Muscle layer of colon (tissue), 2 donors: Measurements from ENCODE around the gene HSBP1.

ENCODE experiments used
- H3K27ac ChIP-seq: one replicate; pipeline ENCODE4 v1.7.0; 2013; ENCODE audit warnings: low read depth, mild to moderate bottlenecking, low read length, moderate library complexity
- H3K27me3 ChIP-seq, 2 donors: one replicate each; pipeline ENCODE4 v1.7.0; 2013; ENCODE audit warnings: low read length in 2 of 2, mild to moderate bottlenecking in 2 of 2; ENCODE audit not compliant: insufficient read depth in 2 of 2, control insufficient read depth in 1 of 2
- H3K36me3 ChIP-seq: one replicate; pipeline ENCODE4 v1.7.0; 2013; ENCODE audit warnings: mild to moderate bottlenecking, low read length; ENCODE audit not compliant: insufficient read depth
- H3K4me1 ChIP-seq: one replicate; pipeline ENCODE4 v1.7.0; 2013; ENCODE audit warnings: mild to moderate bottlenecking, low read length; ENCODE audit not compliant: insufficient read depth
- H3K4me3 ChIP-seq, 2 donors: one replicate each; pipeline ENCODE4 v1.7.0; 2013; ENCODE audit warnings: low read length in 2 of 2, low read depth in 1 of 2, mild to moderate bottlenecking in 1 of 2, moderate library complexity in 1 of 2
- H3K9ac ChIP-seq: one replicate; pipeline ENCODE4 v1.7.0; 2013; ENCODE audit warnings: low read length
- H3K9me3 ChIP-seq: one replicate; pipeline ENCODE4 v1.7.0; 2013; ENCODE audit warnings: mild to moderate bottlenecking, low read length
- donor health status: abdominal sarcoma.
- donor health status: Adenocarcinoma of cecum.

The HSBP1 gene

DNA sequence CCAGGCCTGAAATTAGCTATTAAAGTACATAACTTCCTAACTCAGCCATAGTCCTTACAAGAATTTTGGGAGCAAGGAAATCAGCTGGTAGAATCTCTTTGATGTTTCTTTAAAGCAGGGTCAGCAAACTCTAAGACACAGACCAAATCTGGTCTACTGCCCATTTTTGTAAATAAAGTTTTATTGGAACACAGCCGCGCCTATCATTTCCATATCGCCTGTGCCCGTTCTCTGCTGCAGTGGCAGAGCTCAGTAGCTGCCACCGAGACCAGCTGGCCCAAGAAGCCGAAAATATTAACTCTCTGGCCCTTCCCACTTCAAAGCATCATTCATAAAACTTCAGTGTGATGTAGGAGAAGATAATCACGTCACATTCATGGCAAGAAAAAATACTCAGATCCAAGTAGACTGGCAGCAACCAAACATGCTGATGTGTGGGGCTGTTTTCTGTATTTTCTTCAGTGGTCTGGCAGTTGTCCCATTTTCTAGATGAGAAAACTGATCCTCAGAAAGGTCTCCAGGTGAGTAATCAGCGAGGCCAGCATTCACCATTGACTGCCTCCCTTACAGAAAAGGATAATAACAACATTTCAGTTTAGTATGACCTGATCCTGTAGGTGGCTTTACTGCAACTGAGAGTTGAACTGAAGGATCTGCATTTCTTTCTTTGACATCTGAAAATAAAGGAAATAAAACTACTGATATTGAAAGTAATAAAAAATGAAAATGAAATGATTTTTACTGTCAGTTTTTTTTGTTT is 18.0 kb upstream of the HSBP1 start:
- no peaks in the 10 kb centered on the region for H3K36me3 ChIP-seq

DNA sequence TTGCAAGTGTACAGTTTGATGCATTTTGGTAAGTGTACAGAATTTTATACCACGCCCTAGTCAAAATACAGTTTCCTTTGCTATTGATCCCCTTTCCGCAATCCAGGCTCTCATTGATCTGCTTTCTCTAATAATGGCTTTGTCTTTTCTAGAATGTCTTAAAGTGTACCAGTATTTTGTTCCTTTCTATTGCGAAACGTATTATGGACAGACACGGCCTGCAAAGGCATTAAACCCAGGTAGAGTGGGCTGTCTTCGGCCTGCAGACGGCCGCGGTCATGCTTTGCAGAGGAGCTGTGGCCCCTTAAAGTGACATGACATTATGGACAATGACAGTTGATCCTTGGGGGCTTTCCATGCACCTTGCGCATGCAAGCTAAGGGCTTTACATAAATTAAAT is 15.9 kb upstream of the HSBP1 start:
- Histone ChIP-seq H3K27me3 (no peaks in the 10 kb centered on the region), H3K4me1 (no peaks in the 10 kb centered on the region), H3K9me3 (no peaks in the 10 kb centered on the region), H3K4me3 (no peak overlapping the region), H3K36me3 (no peaks in the 10 kb centered on the region), H3K27ac (no peak overlapping the region), H3K9ac (no peak overlapping the region)

More for the DNA sequence above, 18.0 kb upstream of the HSBP1 start:
- Histone ChIP-seq H3K4me3 (no peak overlapping the region), H3K4me1 (no peaks in the 10 kb centered on the region), H3K27ac (no peak overlapping the region), H3K9me3 (no peaks in the 10 kb centered on the region), H3K9ac (no peak overlapping the region), H3K27me3 (no peaks in the 10 kb centered on the region)

DNA sequence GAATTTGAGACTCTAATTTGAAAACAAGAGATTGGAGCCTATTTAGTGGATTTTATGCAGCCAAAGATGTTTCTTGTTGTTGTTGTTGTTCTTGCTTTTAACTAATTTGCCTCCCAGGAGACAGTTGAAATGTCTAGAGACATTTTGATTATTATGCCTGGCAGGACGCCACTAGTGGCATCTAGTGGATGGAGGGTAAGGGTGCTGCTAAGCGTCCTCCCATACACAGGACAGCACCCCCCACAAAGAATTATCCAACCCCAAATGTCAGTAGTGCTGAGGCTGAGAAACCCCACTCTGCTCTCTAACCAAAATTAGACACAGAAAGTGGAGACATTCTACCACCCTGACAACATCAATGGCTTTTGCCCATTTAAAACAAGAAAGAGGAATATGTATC is 15.4 kb upstream of the HSBP1 start:
- H3K27me3 ChIP-seq: no peaks in the 10 kb centered on the region
- H3K36me3 ChIP-seq: no peaks in the 10 kb centered on the region
- H3K4me1 ChIP-seq: no peaks in the 10 kb centered on the region
- H3K9me3 ChIP-seq: no peaks in the 10 kb centered on the region
- H3K27ac ChIP-seq: no peak overlapping the region
- no peak overlapping the region for H3K4me3 ChIP-seq
- H3K9ac ChIP-seq: no peak overlapping the region

DNA sequence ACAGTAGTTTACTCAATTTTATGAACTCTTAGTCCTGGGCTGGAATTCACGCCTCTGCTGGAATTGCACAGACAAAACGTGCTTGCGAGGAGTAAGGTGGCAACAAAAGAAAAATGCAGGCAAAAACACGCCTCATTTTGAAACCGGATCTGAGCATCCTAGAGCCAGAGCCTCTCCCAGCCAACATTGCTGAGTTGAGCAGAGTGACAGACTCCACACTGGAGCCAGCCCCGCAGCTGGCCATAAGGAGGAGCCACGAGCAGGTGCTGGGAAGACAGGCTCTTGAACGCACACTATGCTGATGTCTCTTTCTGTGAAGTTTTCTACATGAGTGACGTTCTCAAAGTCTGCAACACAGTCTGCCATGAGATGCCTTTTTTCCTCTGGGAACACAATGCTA is 14.6 kb upstream of the HSBP1 start:
- H3K36me3 ChIP-seq: no peaks in the 10 kb centered on the region

DNA sequence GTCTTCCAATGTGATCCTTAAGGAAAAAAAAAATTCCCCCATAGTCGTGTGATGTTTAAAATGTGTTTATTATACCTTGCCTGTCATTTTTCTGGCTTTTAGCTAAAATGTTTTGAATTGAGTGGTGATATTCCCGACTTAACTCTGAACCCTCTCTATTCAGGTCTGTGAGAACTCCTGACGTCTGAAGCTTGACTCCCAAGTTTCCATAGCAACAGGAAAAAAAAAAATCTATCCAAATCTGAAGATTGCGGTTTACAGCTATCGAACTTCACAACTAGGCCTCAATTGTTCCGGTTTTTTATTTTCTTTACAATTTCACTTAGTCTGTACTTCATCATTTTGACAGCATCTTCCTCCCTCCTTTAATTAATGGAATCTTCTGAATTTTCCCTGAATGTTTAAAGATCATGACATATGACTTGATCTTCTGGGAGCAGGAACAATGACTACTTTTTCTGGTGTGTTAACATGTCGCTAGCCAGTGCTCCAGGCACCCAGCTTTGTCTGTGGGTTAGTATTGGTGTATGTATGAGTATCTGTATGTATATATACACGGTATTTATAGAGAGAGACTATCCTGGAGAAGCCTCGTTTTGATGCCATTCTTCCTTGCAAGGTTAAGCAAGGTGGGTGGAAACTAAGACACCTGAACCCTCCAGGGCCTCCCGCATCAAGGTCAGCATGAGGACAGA is 12.8 kb upstream of the HSBP1 start:
- H3K27me3 ChIP-seq: no peaks in the 10 kb centered on the region
- H3K27ac ChIP-seq: no peak overlapping the region
- H3K4me1 ChIP-seq: no peaks in the 10 kb centered on the region
- no peaks in the 10 kb centered on the region for H3K36me3 ChIP-seq
- no peak overlapping the region for H3K4me3 ChIP-seq
- H3K9ac ChIP-seq: no peak overlapping the region
- no peaks in the 10 kb centered on the region for H3K9me3 ChIP-seq

More for the DNA sequence above, 14.6 kb upstream of the HSBP1 start:
- no peaks in the 10 kb centered on the region for H3K9me3 ChIP-seq
- no peaks in the 10 kb centered on the region for H3K27me3 ChIP-seq
- no peaks in the 10 kb centered on the region for H3K4me1 ChIP-seq
- H3K27ac ChIP-seq: no peak overlapping the region
- H3K4me3 ChIP-seq: no peak overlapping the region
- H3K9ac ChIP-seq: no peak overlapping the region

DNA sequence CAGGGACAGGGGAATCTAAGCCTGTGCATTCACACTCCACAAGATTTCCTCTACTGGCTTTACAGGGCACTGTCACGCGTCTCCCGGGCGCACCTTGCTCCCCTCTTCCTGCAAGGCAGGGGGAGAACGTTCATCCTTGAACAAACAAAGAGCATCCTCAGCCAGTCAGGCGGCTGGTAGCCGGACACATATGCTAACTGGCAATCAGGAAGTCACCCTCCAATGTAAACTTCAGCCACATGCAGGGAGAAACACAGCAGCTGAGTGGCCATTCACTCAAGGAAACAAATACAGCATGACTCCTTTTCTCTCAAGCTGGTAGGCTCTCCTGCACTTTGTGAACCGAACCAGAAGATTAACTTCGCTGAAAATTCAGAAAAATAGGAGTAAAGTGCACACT is 10.8 kb upstream of the HSBP1 start:
- Histone ChIP-seq H3K9ac (no peak overlapping the region), H3K36me3 (no peaks in the 10 kb centered on the region), H3K27me3 (no peaks in the 10 kb centered on the region), H3K9me3 (no peaks in the 10 kb centered on the region), H3K27ac (no peak overlapping the region), H3K4me1 (peaks cover under 1% of the 10 kb centered on the region), H3K4me3 (no peak overlapping the region)

DNA sequence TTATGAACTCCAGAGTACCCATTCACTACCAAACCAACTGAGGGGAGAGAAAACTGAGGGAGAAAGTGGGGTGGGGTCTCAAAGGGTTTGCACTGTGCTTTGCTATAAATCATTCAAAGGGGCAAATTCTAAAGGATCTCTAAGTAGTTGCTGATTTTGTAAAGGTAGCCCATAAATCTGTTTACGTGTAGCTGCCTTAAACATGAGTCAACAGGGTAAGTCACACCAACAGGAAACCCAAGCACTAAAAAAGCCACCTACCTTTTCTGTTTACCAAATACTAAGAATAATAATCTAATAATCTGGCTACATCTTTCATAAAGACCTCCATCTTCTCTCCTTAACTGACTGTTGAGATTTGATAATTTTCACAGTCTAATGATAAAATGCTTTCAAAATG is 8.4 kb upstream of the HSBP1 start:
- Histone ChIP-seq H3K36me3 (no peaks in the 10 kb centered on the region), H3K4me1 (peaks cover 10% of the 10 kb centered on the region), H3K4me3 (no peak overlapping the region), H3K9me3 (no peaks in the 10 kb centered on the region), H3K9ac (no peak overlapping the region), H3K27ac (no peak overlapping the region), H3K27me3 (no peaks in the 10 kb centered on the region)

DNA sequence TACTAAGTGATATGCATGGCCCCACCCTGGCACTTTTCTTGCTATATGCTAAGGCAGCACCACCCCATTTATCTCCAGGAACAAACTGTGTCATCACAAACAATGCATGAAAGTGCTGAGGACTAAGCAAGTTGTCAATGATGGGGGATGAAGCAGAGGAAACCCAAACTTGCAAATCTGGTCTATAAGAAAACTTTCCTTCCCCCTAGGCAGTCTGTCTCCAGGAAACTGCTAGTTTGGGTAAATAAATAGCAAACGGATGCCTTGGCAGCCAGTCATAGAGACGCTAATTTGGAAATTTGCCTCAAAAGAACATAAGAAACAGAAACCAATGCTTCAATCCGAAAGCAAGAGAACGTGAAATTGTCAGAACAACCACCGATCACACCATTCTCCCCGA is 5.6 kb upstream of the HSBP1 start:
- no peaks in the 10 kb centered on the region for H3K9me3 ChIP-seq
- peak overlapping the region; percentile 10 to 30 for H3K4me3 ChIP-seq
- H3K27me3 ChIP-seq: no peaks in the 10 kb centered on the region
- no peak overlapping the region for H3K9ac ChIP-seq
- H3K4me1 ChIP-seq: peaks cover 10% of the 10 kb centered on the region
- H3K36me3 ChIP-seq: no peaks in the 10 kb centered on the region
- no peak overlapping the region for H3K27ac ChIP-seq

DNA sequence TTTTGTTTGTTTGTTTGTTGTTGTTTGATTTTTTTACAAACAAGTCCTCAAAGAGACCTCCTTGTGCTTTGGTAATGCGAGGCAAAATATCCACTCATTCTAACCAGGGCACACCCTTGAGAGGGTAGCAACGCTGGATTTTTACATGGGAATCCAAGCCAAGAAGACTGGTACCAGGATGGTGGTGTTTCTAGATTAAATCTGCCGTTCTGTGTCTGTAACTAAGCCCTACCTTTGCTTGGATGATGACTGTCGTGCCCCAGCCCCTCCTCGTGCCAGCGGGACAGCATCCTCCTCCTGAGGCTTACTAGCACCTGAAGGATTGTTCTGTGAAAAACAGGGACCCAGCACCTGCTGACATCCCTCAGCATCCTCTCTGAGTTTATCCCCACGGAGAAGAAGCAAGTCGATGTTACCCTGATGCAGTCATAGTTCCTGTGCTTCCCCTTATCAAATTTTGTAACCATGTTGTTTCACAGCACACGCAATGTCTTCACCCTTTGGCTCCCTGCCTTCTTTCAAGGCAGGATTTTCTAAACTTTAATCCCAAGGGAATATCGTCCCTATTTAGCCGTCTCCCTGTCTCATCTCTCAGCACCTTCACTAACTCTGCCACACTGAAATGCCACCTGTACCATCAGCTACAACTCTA is 5.1 kb upstream of the HSBP1 start:
- H3K36me3 ChIP-seq: no peaks in the 10 kb centered on the region
- H3K9me3 ChIP-seq: no peaks in the 10 kb centered on the region
- peaks cover 10% of the 10 kb centered on the region for H3K4me1 ChIP-seq
- H3K27ac ChIP-seq: no peak overlapping the region
- H3K4me3 ChIP-seq: peak overlapping the region; percentile 10 to 30
- no peak overlapping the region for H3K9ac ChIP-seq
- H3K27me3 ChIP-seq: no peaks in the 10 kb centered on the region

DNA sequence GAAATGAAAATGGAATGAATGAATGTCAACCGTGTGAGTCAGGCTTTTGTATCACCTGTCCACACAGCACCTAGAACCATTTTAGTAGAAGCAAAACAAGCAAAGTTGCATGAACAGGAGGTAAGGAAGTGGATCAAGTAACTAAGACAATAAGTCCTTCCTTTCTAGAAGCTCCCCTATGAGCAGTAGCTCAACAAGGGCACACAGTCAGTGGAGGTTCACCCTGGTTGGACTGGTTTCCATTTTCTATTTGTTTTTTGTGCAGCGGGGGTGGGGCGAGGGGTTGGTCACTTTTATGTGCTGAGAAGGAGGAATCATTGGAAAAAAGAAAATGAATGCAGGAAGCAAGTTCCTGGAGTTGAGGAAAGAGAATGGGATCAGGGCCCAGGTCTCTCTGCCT is 4.0 kb upstream of the HSBP1 start:
- Histone ChIP-seq H3K27me3 (no peaks in the 10 kb centered on the region), H3K36me3 (no peaks in the 10 kb centered on the region), H3K4me3 (no peak overlapping the region), H3K4me1 (peaks cover 12% of the 10 kb centered on the region), H3K9me3 (no peaks in the 10 kb centered on the region), H3K27ac (no peak overlapping the region), H3K9ac (no peak overlapping the region)

DNA sequence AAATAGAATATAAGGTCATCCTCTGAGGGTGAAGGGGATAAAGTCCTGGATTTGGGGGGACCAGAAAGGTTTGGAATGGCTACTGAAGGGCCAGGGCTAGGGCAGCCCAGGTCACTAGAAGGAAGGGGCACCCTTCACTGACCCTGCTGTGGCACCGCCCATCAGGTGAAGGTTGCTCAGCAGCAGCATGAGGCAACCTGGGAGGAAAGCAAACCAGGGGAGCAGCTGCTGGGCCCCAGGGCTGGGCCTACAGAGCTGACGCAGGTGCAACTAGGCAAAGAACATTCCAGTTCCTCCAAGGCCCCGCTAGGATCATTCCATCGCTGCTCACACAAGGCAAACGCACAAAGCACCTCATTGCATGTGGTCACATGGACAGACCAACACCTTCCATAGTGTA is 3.4 kb upstream of the HSBP1 start:
- H3K9me3 ChIP-seq: no peaks in the 10 kb centered on the region
- no peaks in the 10 kb centered on the region for H3K27me3 ChIP-seq
- H3K9ac ChIP-seq: no peak overlapping the region
- no peaks in the 10 kb centered on the region for H3K36me3 ChIP-seq
- no peak overlapping the region for H3K4me3 ChIP-seq
- no peak overlapping the region for H3K27ac ChIP-seq
- peaks cover 18% of the 10 kb centered on the region for H3K4me1 ChIP-seq
